GM04503 (cell line): Measurements from ENCODE around the gene EDRF1.

Source experiments
- DNase-seq: peaks from one replicate; pipeline ENCODE4 v3.0.0-alpha.2; 2012; ENCODE audit warnings: low read depth

The EDRF1 gene

DNA sequence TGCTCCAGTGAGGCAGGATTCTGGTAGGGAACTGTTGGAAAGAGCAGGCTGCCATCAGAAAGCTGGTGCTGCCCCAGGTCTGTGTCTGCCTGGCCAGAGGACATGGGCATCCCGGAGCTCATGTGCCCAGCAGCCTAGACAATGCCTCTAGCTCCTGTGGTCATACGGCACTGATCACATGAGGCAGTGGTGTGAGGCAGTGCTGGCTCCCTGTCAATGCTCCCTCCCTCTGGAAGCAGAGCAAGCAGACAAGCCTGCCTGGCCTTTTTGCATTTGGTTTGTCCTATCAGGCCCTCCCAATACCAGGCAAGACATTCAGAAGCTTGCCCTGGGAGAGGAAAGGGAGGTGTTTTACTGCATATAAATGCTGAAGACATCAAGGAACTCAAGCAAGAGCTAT is 75.6 kb downstream of the EDRF1 start:
- DNase-seq, result no peak

- DNase-seq, result no peak
Measured at GRCh38 chr10:125795637-125796190, 76.2 kb downstream of the EDRF1 start.

DNA sequence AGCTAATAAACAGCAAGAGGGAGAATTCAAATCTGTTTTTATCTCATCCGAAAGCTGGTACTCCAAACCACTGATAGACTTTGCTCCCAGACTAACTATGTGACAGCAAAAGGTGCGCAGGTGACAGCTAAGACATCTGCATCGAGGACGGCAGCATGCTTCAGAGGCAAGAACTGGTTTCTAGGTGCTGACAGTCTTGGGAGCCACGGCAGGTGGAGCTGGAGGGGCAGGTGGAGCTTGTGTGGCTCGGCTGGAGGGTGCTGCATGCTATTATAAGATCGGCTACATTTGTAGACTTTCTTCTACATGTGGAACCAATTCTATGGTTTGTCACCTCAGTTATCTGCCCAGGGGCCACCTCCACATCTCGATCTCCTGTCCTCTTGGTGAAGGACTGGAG is 77.9 kb downstream of the EDRF1 start:
- DNase-seq, result no peak

DNA sequence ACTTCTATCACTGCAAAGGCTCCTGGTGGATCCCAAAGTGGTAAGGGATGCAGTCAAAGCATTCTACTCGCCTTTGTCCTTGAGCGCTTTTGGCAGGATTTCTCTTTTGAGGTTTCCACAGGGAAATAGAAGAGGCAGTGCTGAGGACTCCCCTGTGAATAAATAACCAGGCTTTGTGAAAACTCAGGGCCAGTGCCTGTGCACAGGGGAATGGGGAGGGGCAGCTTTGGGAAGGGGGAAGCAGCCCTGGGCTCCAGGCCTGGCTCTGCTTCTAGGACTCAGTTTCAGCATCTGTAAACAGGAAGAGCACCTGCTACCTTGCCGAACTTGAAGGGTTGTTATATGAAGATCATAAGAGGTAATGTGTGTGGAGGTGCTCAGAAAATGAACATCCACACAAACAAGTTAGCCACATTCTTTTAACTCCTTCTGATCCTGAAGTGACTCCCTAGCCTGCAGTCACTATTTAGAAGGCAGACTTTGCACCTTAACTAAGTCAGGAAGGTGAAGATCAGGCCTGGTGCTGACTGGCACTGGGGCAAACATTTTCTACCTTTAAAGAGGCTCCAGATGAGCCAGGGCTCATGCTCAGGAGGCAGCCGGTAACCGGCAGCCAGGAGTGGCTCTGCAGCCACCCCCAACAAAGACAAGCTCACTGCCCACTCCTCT is 78.6 kb downstream of the EDRF1 start:
- DNase-seq, result no peak

GRCh38 chr10:125799451-125800182 is 80.1 kb downstream of the EDRF1 start:
- no peak for DNase-seq

GRCh38 chr10:125801574-125801973 is 82.1 kb downstream of the EDRF1 start:
- DNase-seq, result no peak

- DNase-seq, result no peak
Measured at GRCh38 chr10:125802131-125802530, 82.6 kb downstream of the EDRF1 start.

DNA sequence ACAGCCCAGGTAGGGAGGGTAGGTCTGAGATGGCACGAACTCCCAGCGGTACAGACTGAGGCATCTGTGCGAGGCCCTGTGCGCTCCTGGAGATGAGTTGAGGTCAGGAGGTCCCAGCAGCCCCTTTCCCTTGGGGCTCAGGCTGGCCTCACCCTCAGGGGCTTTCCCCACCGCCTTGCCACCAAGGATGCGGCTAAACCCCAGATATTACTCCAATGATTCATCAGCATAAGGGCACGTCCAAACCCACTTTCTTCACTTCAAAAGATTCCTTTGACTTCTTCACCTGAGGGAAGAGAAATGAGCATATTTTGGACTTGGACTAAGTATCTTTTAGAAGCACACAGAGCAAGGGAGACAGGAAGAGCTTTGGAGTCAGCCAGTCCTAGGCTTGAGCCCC is 83.2 kb downstream of the EDRF1 start:
- DNase-seq, result no peak

GRCh38 chr10:125808047-125808446 is 88.5 kb downstream of the EDRF1 start:
- DNase-seq, result no peak

DNA sequence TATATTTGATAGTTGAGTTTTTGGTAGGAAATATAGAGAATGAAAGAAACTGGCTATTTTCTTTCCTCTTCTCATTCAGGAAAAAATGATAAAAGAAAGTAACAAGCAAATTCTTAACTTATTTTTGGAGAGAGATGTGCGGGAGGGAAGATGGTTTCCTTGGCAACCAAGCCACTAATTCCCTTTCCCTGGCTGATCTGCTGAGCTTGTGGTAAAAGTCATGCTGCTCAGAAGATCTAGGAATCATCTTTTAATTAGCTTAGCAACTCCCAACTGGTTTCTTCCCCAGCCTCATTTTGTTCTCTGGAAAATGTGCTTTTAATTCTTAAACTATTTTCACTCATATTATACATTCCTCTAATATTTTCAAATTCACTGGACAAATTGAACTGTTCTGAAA is 91.7 kb downstream of the EDRF1 start:
- peak; percentile 45 for DNase-seq

DNA sequence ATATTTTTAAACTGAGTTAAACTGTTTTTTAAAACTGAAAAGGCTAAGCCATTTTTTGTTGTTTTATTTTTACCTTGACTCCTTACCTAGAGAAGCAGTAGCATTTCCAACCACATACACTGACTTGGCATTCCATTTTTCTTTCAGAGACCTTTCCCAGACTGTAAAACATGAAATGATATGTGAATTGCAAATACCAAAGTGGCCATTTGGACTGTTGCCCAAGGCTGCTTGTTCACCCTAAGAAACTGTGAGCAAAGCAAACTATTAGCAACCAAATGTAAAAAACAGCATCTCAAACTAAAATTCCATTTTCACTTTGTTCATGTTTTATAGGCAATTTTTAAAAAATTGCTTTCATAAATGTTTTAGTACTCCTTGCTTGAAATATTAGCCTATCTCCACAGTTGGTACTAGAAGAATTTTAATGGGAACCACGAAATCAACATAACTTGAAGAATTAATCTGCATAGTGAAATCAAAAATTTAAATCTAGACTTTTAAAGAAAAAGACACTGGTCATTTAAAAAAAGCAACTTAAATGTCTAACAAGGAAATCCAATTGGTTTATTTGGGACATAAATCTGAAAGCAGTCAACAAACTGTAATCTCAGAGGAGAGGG is 92.7 kb downstream of the EDRF1 start:
- DNase-seq, result peak; percentile 49
